Loucy (cell line): ENCODE data around the gene PHF20.

ENCODE experiments used
- H2AFZ ChIP-seq: fragments of 200-600 bp; sonication (generic); 2 replicates; pipeline ENCODE4 v1.6.0; 2016; ENCODE audit warnings: antibody characterized with exemption, mild to moderate bottlenecking, low read length, moderate library complexity
- H3F3A ChIP-seq: fragments of 200-600 bp; 2 replicates; pipeline ENCODE4 v1.6.0; 2016; ENCODE audit warnings: antibody characterized with exemption, low read depth, mild to moderate bottlenecking
- H3K27me3 ChIP-seq: fragments of 200-600 bp; sonication (generic); 2 replicates; pipeline ENCODE4 v1.6.1; 2014; ENCODE audit warnings: low read length, mild to moderate bottlenecking; ENCODE audit not compliant: insufficient read depth, poor library complexity, severe bottlenecking
- H3K36me3 ChIP-seq: fragments of 200-600 bp; sonication (generic); 2 replicates; pipeline ENCODE4 v1.6.1; 2016; ENCODE audit warnings: low read length; ENCODE audit not compliant: insufficient read depth
- H3K4me1 ChIP-seq: fragments of 200-600 bp; sonication (generic); 2 replicates; pipeline ENCODE4 v1.5.1; 2014; ENCODE audit warnings: low read length, mild to moderate bottlenecking; ENCODE audit not compliant: insufficient read depth, poor library complexity, severe bottlenecking
- H3K4me2 ChIP-seq: fragments of 200-600 bp; sonication (generic); 2 replicates; pipeline ENCODE4 v1.6.0; 2014; ENCODE audit warnings: antibody characterized with exemption, low read length, low read depth, mild to moderate bottlenecking; ENCODE audit not compliant: poor library complexity, severe bottlenecking
- H3K4me3 ChIP-seq: fragments of 200-600 bp; sonication (generic); 2 replicates; pipeline ENCODE4 v1.5.1; 2014; ENCODE audit warnings: low read length, mild to moderate bottlenecking, mixed read lengths; ENCODE audit not compliant: poor library complexity, severe bottlenecking
- H3K79me2 ChIP-seq: fragments of 200-600 bp; sonication (generic); 2 replicates; pipeline ENCODE4 v1.6.1; 2014; ENCODE audit warnings: low read length; ENCODE audit not compliant: insufficient read depth
- H3K9ac ChIP-seq: fragments of 200-600 bp; sonication (generic); 2 replicates; pipeline ENCODE4 v1.6.0; 2014; ENCODE audit warnings: mild to moderate bottlenecking, low read depth, low read length, moderate library complexity; ENCODE audit not compliant: poor library complexity, severe bottlenecking
- H3K9me2 ChIP-seq: fragments of 200-600 bp; sonication (generic); replicated peaks from 2 replicates; pipeline ENCODE4 v1.6.1; 2016; ENCODE audit warnings: low read depth, low read length, mixed read lengths
- H3K9me3 ChIP-seq: fragments of 200-600 bp; sonication (generic); 2 replicates; pipeline ENCODE4 v1.6.1; 2014; ENCODE audit warnings: mild to moderate bottlenecking, antibody characterized with exemption, low read length, low read depth; ENCODE audit not compliant: insufficient read depth
- H4K20me1 ChIP-seq: fragments of 200-600 bp; sonication (generic); 2 replicates; pipeline ENCODE4 v1.6.0; 2014; ENCODE audit warnings: antibody characterized with exemption, low read length, mild to moderate bottlenecking; ENCODE audit not compliant: insufficient read depth, poor library complexity, severe bottlenecking
- CTCF ChIP-seq: fragments of 200-600 bp; sonication (generic); conservative IDR thresholded peaks from 2 replicates; pipeline ENCODE4 v1.5.1; 2014; ENCODE audit warnings: mild to moderate bottlenecking, antibody characterized with exemption, low read length
- EZH2phosphoT487 ChIP-seq: fragments of 200-600 bp; IDR thresholded peaks from 2 replicates; pipeline ENCODE4 v1.6.1; 2018; ENCODE audit warnings: antibody characterized with exemption, mild to moderate bottlenecking, moderate library complexity, borderline replicate concordance

Gene PHF20

GRCh38 chr20:35766843-35767242 is 5.0 kb upstream of the PHF20 start:
- H3K27me3 ChIP-seq = no peaks in the 10 kb centered on the region
- H3K36me3 ChIP-seq = no peaks in the 10 kb centered on the region
- no peak overlapping the region for H3K4me2 ChIP-seq
- H3K9ac ChIP-seq = no peak overlapping the region
- H3F3A ChIP-seq = peaks cover 10% of the 10 kb centered on the region; the same call in 1 of the 2 replicates
- TF ChIP-seq CTCF (no peak), EZH2phosphoT487 (no peak)
- peaks cover 31% of the 10 kb centered on the region for H3K4me1 ChIP-seq
- no peaks in the 10 kb centered on the region for H3K9me2 ChIP-seq
- H3K79me2 ChIP-seq = no peaks in the 10 kb centered on the region
- no peak overlapping the region for H2AFZ ChIP-seq
- no peaks in the 10 kb centered on the region for H4K20me1 ChIP-seq
- H3K4me3 ChIP-seq = no peak overlapping the region
- no peaks in the 10 kb centered on the region for H3K9me3 ChIP-seq

GRCh38 chr20:35767683-35768481 is 3.9 kb upstream of the PHF20 start:
- peak overlapping the region; percentile 70 for H3K4me3 ChIP-seq
- H3K36me3 ChIP-seq = no peaks in the 10 kb centered on the region
- no peaks in the 10 kb centered on the region for H3K9me2 ChIP-seq
- no peaks in the 10 kb centered on the region for H3K27me3 ChIP-seq
- peak overlapping the region; percentile 83 for H2AFZ ChIP-seq
- H3K4me2 ChIP-seq = peak overlapping the region; percentile 72
- TF ChIP-seq CTCF (no peak), EZH2phosphoT487 (no peak)
- peaks cover 10% of the 10 kb centered on the region; the same call in 1 of the 2 replicates for H3F3A ChIP-seq
- peaks cover 7% of the 10 kb centered on the region for H3K79me2 ChIP-seq
- peaks cover 5% of the 10 kb centered on the region for H4K20me1 ChIP-seq
- H3K9ac ChIP-seq = peak overlapping the region; percentile 66
- peaks cover 36% of the 10 kb centered on the region for H3K4me1 ChIP-seq
- H3K9me3 ChIP-seq = no peaks in the 10 kb centered on the region

- Histone ChIP-seq H3K36me3 (no peaks in the 10 kb centered on the region), H3F3A (peaks cover 10% of the 10 kb centered on the region; the same call in 1 of the 2 replicates), H3K79me2 (peaks cover 19% of the 10 kb centered on the region), H3K27me3 (no peaks in the 10 kb centered on the region), H3K9me2 (no peaks in the 10 kb centered on the region), H3K4me3 (peak overlapping the region; percentile 70), H2AFZ (peak overlapping the region; percentile 51), H3K4me1 (peaks cover 47% of the 10 kb centered on the region), H3K9me3 (no peaks in the 10 kb centered on the region), H3K4me2 (peak overlapping the region; percentile 72), H3K9ac (peak overlapping the region; percentile 66), H4K20me1 (peaks cover 12% of the 10 kb centered on the region)
- TF ChIP-seq EZH2phosphoT487 = no peak
- no peak for TF ChIP-seq CTCF
These were observed 2.8 kb upstream of the PHF20 start for GRCh38 chr20:35768731-35769664.
